ENCODE results near the gene LGALS8.
A peak's percentile ranks its signal among the peaks of the same experiment; 100 is the strongest.
"Not testable (repeated sequence)": the region's sequence is repeated elsewhere in the genome, so short reads cannot be mapped to it uniquely, and the experiment has no call there.

The LGALS8 gene

GRCh38 chr1:236523704-236524141, at the start of gene LGALS8:
LGALS8 (plus strand) TSS chr1:236523982; CDS start chr1:236526071, 2,089 bp downstream.
- DNase-seq = peak; percentile 88

DNA sequence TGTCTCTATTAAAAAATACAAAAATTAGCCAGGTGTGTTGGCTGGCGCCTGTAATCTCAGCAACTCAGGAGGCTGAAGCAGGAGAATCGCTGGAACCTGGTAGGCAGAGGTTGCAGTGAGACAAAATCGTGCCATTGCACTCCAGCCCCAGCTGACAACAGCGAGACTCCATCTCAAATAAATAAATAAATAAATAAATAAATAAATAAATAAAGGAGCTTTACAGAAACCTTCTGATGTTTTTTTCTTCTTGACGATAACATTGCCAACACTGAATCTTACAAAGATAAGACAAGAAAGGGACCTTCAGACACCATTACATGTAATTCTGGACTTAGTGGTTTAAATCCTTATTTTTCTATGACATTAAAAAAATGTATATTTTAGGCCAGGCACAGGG, 47.8 kb upstream of the LGALS8 start:
- DNase-seq = no peak

DNA sequence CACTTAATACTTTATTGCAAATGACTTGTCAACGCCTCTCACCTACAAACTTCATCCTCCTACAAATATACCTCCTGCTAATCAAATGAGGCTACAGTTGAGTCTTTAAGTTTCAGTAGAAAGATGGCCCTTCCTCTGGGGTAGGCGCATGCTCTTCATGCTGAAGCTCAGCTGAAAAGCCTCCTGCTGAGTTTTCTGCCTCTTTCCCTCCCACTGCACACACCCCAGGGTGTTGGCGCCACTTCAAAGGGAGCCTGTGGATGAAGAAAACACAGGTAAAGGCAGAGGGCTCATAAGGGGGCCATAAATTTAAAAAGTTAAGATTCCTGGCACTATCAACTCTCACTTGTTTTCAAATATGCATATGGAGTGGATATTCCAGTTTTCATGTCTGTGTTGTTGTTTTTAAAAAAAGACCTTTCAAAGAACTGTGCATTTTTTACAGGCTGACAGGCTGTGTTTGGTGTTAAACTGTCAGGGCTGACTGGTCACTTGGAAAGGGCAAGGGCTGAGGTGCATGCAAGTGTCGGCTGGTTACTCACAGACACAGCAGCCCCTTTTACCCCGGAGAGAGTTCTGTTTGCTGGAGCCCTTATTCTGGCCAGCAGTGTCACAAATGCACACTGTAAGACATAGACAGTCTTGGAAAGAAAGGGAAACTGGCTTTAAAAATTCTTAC, 42.9 kb upstream of the LGALS8 start:
- no peak for DNase-seq

DNA sequence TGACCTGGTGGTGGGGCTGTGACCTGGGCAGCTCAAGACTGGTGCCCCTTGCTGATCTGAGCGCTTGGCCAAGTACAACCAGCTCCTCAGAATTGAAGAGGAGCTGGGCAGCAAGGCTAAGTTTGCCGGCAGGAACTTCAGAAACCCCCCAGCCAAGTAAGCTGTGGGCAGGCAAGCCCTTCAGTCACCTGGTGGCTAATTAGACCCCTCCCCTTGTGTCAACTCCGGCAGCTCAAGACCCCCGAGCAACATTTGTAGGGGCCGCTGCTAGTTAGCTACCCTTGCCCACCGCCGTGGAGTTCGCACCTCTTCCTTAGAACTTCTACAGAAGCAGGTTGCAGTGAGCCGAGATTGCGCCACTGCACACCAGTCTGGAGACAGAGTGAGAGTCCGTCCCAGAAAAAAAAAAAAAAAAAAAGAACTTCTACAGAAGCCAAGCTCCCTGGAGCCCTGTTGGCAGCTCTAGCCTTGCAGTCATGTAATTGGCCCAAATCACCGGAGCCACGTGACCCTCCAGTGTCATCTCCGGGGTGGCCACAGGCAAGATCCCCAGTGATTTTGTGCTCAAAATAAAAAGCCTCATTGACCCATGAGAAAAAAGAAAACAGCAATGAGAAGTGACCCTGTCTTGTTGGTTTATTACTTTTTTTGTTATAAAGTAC, 39.3 kb upstream of the LGALS8 start:
- DNase-seq = no peak

GRCh38 chr1:236486356-236487002, 37.3 kb upstream of the LGALS8 start:
- no peak for DNase-seq

GRCh38 chr1:236489161-236489560, 34.6 kb upstream of the LGALS8 start:
- DNase-seq = not testable (repeated sequence)

- no peak for DNase-seq
These were observed 33.9 kb upstream of the LGALS8 start for GRCh38 chr1:236489710-236490377.

- no peak for DNase-seq
These were observed 32.2 kb upstream of the LGALS8 start for GRCh38 chr1:236491469-236492136.

DNA sequence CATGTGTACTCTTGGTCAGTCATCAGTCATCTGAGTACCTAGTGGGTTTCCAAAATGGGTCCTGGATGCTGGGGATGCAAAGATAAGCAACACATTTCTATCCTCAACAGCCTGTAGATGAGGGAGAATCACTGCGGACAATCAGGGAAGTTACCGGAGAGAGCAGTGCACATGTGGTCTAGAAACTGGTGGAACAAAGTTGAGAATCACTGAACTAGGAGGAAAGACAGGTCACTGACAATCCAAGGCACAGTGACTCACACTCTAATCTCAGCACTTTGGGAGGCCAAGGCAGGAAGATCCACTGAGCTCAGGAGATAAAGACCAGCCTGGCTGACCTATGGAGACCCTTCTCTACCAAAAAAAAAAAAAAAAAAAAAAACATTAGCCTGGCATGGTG, 31.4 kb upstream of the LGALS8 start:
- no peak for DNase-seq

DNA sequence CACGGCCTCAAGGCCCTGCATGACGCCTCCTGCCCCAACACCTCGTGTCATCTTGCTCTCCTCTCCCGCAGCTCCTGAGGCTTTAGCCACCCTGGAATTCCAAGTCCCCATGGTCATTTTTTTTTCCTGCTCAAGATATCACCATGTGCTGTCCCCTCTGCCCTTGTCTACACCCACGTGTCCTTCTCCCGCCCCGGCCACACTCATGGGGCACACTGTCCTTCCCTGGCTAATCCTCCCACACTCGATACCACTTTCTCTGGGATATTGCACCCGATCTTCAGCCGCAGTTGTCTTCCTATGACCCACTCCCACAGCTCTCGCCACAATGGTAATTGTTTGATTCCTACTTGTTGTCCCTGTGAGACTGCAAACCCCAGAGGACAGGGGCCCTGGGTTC, 29.7 kb upstream of the LGALS8 start:
- no peak for DNase-seq

DNA sequence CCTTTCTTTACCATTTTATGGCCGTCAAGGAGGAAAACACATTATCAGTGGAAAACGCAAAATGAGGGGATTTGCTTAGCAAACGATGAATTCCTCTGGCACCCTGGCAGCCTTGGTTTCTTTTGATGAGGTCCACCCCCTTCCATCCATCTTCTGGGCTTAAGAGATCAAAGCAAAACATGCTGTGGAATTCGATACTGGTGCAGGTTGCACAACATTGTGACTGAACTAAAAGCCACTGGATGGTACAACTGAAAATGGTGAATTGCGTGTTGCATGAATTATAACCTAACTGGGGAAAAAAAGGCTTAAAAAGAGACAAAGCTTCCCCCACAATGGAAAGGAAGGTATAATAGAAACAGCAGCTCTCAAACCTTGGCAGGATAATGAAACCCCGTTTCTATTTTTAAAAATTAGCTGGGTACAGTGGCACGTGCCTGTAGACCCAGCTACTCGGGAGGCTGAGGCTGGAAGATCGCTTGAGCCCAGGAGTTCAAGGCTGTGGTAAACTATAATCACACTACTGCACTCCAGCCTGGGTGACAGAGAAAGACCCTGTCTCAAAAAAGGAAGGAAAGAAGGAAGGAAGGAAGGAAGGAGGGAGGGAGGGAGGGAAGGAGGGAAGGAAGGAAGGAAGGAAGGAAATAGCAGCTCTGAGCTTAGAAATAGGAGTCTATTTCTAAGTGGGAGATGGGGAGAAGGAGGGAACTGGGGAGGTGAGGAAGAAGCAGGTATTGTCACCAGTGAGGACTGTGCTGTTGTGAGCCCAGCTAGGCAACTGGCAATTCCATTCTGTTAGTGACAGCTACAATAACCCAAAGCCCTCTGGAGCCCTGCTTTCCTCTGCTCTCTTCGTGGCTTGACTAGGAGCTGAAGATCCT, 29.0 kb upstream of the LGALS8 start:
- DNase-seq = no peak

DNA sequence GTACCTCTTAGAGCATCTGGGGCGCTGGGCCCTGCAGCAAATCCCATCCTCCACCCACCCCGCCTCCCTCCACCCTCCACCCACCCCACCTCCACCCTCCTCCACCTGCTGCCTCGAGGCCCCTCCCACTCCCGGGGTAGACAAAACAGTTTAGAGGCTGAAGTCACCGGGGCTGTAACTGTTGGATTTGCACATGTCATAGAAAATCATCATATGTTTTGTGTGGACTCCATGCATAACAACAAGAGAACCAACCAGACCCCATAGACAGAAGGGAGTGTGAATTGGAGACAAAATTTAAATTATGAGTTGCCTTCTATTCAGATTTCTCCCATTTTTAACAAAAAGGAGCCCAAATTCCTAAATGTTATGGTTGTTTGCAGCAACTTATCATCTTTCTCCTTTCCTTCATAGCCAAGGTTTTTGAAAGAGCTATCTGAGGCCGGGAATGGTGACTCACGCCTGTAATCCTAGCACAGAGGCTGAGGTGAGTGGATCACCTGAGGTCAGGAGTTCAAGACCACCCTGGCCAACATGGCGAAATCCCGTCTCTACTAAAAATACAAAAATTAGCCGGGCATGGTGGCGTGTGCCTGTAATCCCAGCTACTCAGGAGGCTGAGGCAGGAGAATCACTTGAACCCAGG, 28.2 kb upstream of the LGALS8 start:
- DNase-seq = no peak

GRCh38 chr1:236497908-236498307, 25.9 kb upstream of the LGALS8 start:
- DNase-seq = no peak

GRCh38 chr1:236501093-236501492, 22.7 kb upstream of the LGALS8 start:
- DNase-seq = no peak

GRCh38 chr1:236502579-236502971, 21.2 kb upstream of the LGALS8 start:
- no peak for DNase-seq

DNA sequence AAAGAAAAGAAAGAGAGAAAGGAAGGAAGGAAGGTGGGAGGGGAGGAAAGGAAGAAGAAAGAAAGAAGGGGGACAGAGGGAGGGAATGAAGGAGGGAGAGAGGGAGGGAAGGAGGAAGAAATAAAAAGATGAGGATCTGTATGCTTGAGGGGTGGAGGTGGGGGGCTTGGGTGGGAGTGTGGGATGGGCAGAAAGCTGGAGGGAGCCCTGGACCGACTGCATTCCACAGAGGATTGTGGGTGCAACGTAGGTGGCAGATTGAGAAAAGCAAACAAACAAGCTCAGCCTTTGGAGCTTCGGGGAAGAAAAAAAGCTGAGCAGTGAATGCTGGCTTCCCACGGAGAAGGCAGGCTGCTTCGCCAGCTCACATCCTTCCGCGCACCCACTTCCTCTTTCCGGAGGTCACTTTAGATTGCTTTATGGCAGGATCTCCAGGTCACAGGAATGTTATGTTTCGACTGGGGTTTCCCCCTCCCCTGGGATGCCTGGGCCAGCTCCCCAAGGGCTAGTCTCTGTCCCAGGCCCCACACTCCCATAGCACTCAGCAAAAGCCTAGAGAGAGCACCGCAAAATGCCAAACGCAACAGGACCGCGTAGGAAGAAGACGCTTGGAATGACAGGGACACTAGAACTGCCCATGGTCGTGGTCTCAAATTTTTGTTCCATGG, 20.7 kb upstream of the LGALS8 start:
- no peak for DNase-seq

- not testable (repeated sequence) for DNase-seq
These were observed 19.4 kb upstream of the LGALS8 start for GRCh38 chr1:236504338-236504737.

DNA sequence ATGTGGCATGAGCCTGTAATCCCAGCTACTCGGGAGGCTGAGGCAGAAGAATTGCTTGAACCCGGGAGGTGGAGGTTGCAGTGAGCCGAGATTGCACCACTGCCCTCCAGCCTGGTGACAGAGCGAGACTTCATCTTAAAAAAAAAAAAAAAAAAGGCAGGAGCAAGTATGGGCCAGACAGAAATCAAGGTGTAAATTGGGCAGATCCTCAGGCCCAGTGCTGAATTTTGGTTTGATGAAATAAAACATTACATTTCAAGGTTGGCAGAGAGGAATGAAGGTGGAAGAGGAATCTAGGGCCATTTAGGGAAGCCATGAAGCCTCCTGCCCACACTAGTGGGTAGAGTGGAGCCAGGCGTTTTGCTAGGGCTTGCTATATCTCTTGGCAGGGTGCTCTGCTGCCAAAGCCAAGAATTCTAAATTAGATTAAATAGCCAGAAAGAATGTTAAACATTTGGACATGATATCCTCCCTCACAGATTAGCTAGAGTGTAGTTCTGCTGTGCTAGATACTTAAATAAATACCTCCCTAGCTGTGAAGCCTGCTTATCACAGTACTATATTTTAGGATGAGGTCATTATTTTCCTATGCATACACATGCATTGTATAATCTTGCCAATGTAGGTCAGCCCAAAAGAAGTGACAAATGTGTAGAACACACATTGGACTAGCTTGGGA, 16.6 kb upstream of the LGALS8 start:
- no peak for DNase-seq

GRCh38 chr1:236508593-236509027, 15.2 kb upstream of the LGALS8 start:
- no peak for DNase-seq

GRCh38 chr1:236509203-236509602, 14.6 kb upstream of the LGALS8 start:
- no peak for DNase-seq
